Glutamatergic neuron (in vitro differentiated cells): Measurements from ENCODE around the gene SAE1. TPM values are rescaled to one million over a fixed set of nuclear protein-coding genes. Genes with fewer than 3 reads are reported as not detected.

ENCODE experiments used
- DNase-seq: peaks from one replicate; pipeline ENCODE4 v3.0.0; 2022
- H3K27ac Mint-ChIP-seq: one replicate; pipeline ENCODE4 v1.8.0; 2020; ENCODE audit warnings: mild to moderate bottlenecking, mixed read lengths, inconsistent platforms; ENCODE audit not compliant: unreplicated experiment
- H3K27me3 Mint-ChIP-seq: one replicate; pipeline ENCODE4 v1.8.0; 2020; ENCODE audit warnings: mild to moderate bottlenecking, moderate library complexity, mixed read lengths, inconsistent platforms; ENCODE audit not compliant: unreplicated experiment
- H3K36me3 Mint-ChIP-seq: one replicate; pipeline ENCODE4 v1.8.0; 2020; ENCODE audit warnings: mild to moderate bottlenecking, mixed read lengths, inconsistent platforms; ENCODE audit not compliant: unreplicated experiment
- H3K4me1 Mint-ChIP-seq: one replicate; pipeline ENCODE4 v1.8.0; 2020; ENCODE audit warnings: mild to moderate bottlenecking, low read depth, mixed read lengths, inconsistent platforms; ENCODE audit not compliant: unreplicated experiment
- H3K4me3 Mint-ChIP-seq: one replicate; pipeline ENCODE4 v1.8.0; 2020; ENCODE audit warnings: mild to moderate bottlenecking, mixed read lengths, inconsistent platforms; ENCODE audit not compliant: unreplicated experiment
- H3K9me3 Mint-ChIP-seq: one replicate; pipeline ENCODE4 v1.8.0; 2020; ENCODE audit warnings: mild to moderate bottlenecking, moderate library complexity, mixed read lengths, inconsistent platforms; ENCODE audit not compliant: unreplicated experiment
- CTCF ChIP-seq: fragments of 200-600 bp; sonication (generic); IDR thresholded peaks from one replicate; pipeline ENCODE4 v1.5.0; 2021; ENCODE audit not compliant: partially characterized antibody, unreplicated experiment
- total RNA-seq: library from RNA; stranded (reverse); fragmentation: NEBNext Ultra II Directional; extraction: Animal tissue kit (Norgen Biotek cat#: 25700); gene quantifications from one replicate; pipeline ENCODE4 v1.2.1, GENCODE V29; 2021; ENCODE audit not compliant: unreplicated experiment

Gene SAE1
- total RNA-seq, 1 donor from 2014 or later, result 79.9 TPM

DNA sequence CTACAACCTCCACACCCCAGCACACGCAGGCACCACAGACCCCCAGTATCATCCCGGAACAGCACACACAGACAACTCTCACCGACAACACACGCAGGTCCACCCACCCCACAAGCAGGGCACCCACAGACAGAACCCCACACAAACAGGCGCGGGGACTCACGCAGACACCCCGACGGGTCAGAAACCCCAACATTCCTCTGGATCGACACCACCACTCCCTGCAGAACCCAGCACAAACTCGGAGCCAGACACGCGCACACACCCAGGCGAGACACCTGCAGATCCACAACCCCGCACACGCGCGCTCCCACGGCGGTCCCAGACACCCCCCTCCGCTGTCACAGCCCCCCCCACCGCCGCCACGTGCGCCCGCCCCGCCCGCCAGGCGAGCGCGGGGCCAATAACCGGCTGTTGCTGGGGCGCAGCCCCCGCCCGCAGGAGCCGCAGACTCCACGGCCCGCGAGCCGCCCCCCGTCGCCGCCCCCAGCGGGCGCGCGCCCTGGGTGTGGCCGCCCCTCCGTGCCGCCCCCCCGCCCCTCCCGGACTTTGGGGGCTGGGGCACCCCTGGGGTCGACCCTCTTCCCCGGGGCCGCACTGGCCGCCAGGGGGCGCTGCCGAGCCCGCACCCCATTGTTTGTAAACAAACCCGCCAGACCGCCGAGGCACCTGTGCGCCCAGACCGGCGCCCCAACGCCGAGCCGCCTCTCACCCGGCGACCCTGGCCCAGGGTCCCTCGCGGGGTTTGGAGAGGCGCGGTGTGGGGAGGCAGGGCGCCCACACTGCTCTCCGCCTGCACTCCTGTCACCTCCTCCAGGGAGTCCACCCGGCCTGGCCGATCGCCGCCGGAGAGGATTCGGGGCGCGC lies 99.7 kb downstream of the SAE1 start:
- Mint-ChIP-seq H3K27ac (no peak overlapping the region), H3K27me3 (peaks cover 14% of the 10 kb centered on the region), H3K9me3 (peaks cover 21% of the 10 kb centered on the region), H3K36me3 (no peaks in the 10 kb centered on the region), H3K4me3 (no peak overlapping the region), H3K4me1 (peaks cover 14% of the 10 kb centered on the region)
- peak; percentile 81 for DNase-seq
- TF ChIP-seq CTCF, result peak; percentile 97

- peaks cover 11% of the 10 kb centered on the region for H3K27me3 Mint-ChIP-seq
- peaks cover 16% of the 10 kb centered on the region for H3K9me3 Mint-ChIP-seq
- H3K27ac Mint-ChIP-seq, result peak within 1 kb of the TSS; percentile 90
- no peak for TF ChIP-seq CTCF
- H3K36me3 Mint-ChIP-seq, result no peaks in the 10 kb centered on the region
- no peak for DNase-seq
- H3K4me3 Mint-ChIP-seq, result peak within 1 kb of the TSS; percentile 85
- peaks cover 9% of the 10 kb centered on the region for H3K4me1 Mint-ChIP-seq
Measured at GRCh38 chr19:47230921-47231214, 100.2 kb downstream of the SAE1 start, which contains the start of gene BBC3. BBC3 (minus strand) TSS chr19:47231199; CDS start chr19:47228431, 2,768 bp downstream.

GRCh38 chr19:47231215-47232054 lies 100.8 kb downstream of the SAE1 start:
- peaks cover 11% of the 10 kb centered on the region for H3K27me3 Mint-ChIP-seq
- TF ChIP-seq CTCF, result no peak
- H3K4me3 Mint-ChIP-seq, result peak overlapping the region; percentile 85
- H3K4me1 Mint-ChIP-seq, result peaks cover 9% of the 10 kb centered on the region
- H3K27ac Mint-ChIP-seq, result peak overlapping the region; percentile 90
- H3K36me3 Mint-ChIP-seq, result no peaks in the 10 kb centered on the region
- peaks cover 16% of the 10 kb centered on the region for H3K9me3 Mint-ChIP-seq
- peak; percentile 85 for DNase-seq

DNA sequence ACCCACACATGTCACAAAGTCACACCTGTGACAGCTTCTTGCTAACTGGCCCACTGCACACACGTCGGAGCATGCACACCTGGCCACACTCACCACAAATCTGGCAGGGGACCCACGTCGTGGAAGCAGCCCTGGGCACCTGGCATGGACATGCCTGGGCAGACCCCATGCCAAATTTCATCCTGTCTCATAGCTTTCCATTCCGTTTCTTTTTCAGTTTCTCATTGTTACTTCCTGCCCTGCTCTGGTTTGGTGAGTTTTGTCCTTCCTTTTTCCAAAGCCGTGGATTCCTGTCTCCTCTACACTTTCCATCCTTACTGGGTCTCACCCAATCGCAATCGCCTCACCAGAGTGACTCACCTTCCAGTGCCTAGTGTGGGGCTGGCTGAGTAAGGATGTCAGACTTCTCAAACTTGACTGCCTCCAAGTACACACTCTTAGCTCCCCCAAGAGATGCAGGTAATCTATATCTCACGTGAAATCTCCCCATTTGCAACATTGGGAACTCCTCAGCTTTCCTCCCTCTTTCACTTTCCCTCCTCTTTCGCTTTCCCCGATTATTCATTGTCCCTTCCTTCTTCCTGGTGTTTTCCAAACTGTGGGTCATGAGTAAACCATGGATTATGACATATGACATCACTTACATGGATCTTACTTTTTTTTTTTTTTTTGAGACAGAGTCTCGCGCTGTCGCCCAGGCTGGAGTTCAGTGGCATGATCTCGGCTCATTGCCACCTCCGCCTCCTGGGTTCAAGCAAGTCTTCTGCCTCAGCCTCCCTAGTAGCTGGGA lies 102.0 kb downstream of the SAE1 start:
- H3K4me3 Mint-ChIP-seq, result peak overlapping the region; percentile 72
- no peak for TF ChIP-seq CTCF
- H3K27me3 Mint-ChIP-seq, result peaks cover 10% of the 10 kb centered on the region
- H3K4me1 Mint-ChIP-seq, result peaks cover 9% of the 10 kb centered on the region
- peaks cover 13% of the 10 kb centered on the region for H3K9me3 Mint-ChIP-seq
- peak overlapping the region; percentile 57 for H3K27ac Mint-ChIP-seq
- DNase-seq, result no peak
- H3K36me3 Mint-ChIP-seq, result no peaks in the 10 kb centered on the region
